GM18861 (cell line): ENCODE results near the gene FAM151B.
A peak's percentile ranks its signal among the peaks of the same experiment; 100 is the strongest.
"Not testable (repeated sequence)": the region's sequence is repeated elsewhere in the genome, so short reads cannot be mapped to it uniquely, and the experiment has no call there.

Experiments used
- ATAC-seq: cut with Tn5 transposase; IDR thresholded peaks from one replicate; pipeline ENCODE4 v1.9.1; 2021; ENCODE audit not compliant: unreplicated experiment

FAM151B gene

GRCh38 chr5:80503641-80504040 is 15.7 kb downstream of the FAM151B start:
- ATAC-seq, result no peak

DNA sequence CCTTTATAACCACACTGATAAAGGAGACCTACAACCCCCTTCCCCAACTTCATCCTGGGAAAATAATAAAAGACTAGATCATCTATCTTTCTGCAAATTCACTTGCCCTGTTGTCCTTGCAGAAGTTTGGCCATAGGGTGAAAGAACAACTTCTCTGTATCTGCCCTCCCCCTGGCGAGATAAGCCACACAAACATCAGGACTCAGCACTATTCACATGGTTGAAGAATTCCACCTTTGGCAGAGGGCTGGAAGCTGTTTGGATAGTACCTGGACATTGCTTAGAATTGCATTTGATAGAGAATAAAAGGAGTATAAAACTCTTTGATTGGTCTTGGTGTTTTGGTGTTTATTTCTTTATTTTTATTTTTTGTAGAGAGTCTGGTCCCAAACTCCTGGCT is 16.9 kb downstream of the FAM151B start:
- ATAC-seq, result no peak

- no peak for ATAC-seq
These were observed 19.8 kb downstream of the FAM151B start for GRCh38 chr5:80507663-80508062.

DNA sequence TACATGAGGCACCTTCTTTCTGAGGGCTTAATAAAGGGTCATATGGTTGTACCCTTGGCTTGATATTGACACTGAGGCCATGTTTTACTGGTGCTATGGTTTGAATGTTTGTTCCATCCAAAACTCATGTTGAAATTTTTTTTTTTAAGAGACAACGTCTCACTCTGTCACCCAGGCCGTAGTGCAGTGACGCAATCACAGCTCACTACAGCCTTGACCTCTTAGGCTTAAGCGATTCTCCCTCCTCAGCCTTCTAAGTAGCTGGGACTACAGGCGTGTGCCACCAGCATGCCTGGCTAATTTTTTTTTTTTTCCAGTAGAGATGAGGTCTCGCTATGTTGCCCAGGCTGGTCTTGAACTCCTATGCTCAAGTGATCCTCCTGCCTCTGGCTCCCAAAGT is 20.9 kb downstream of the FAM151B start:
- ATAC-seq, result no peak

- ATAC-seq, result no peak
These were observed 21.5 kb downstream of the FAM151B start for GRCh38 chr5:80509362-80509761.

GRCh38 chr5:80516826-80517225 is 28.9 kb downstream of the FAM151B start:
- ATAC-seq, result peak; percentile 49

- no peak for ATAC-seq
These were observed 52.8 kb downstream of the FAM151B start for GRCh38 chr5:80540691-80541090.

DNA sequence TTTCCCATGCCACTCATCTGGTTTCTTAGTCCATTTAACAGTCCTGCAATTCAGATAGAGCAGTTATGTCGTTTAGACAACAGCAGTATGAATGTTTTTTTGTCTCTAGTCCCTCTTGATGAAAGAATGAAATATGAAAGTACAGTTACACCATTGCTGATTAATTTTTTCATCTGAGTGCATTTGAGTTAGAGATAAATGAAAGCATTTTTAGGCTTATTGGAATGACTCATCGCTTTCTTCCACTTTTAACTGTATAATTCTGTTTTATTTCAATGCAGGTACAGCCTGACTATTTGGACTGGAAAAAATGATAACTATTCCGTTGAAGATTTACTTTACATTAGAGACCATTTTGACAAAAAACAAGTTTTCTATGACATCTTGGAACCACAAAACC is 53.5 kb downstream of the FAM151B start:
- no peak for ATAC-seq

DNA sequence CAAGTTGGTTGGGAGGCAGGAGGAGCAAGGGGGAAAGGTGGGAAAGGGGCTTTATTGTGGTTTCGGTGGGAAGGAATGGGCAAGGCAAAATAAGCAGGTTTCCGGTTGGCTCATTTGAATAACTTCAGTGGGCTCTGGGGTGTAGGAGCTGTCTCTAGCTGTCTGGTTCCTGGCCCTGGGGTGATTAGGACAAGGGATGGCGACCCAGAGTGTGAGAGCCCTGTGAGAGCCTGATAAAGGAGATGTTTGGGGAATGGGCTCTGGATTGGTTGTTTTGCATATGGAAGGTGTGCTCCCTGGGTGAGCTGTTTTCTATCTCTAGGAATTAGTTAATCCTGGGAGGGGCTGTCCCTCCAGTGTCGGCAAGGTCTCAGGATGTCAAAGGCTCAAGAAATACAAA is 66.7 kb downstream of the FAM151B start:
- ATAC-seq, result no peak

DNA sequence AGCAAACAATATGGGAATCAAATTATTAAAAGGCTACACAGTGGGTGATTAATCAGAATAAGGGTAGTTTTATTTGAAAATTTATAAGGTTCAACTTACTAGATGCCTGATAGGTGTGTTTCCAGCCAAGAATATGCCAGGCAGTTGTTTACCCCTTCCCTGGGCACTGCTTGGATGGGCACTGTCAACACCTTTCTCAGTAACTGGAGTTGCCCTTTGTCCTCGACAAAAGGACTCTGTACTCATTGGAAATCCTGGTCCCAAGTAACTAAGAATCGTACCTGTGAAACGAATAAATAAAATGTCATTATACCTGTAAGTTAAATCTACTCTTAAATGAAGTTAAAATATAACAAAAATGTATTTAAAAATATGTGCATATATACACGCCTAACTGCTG is 67.2 kb downstream of the FAM151B start:
- no peak for ATAC-seq

DNA sequence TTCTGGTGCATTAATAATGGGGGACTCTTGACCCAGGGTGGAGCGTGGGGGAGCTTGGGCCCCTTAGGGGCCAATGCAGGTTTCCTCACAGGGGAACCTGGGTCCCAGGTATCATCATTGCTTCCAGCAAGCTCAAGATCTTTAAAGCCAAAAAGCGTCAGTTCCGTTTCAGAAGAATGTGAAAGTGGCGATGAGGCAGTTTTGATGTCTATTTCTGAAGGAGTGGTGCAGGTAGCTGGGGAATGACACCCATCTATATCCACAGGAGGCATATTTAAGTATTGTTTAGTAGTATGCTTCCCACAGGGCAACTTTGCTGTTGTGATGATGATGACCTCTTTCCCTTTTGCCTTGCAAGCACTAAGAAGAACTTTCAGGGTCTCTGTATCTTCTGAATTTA is 71.3 kb downstream of the FAM151B start:
- ATAC-seq, result no peak

DNA sequence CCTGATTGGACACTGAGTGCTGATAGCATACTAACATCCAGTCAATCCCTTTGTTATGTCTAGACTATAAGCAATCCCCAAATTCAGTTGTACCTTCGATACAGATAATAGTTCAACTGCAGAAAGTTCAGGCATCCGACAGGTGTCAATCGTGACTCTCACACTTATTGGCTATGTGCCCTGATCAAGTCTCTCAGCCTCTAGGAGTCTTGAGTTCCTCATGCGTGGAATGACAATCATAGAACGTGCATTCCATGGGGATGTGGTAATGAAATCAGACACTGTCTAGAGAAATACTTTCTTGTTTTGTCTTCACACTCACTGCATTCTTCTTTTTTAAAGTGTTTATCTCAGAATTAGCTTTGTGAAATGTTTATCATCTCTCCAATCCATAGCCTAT is 77.4 kb downstream of the FAM151B start:
- no peak for ATAC-seq

DNA sequence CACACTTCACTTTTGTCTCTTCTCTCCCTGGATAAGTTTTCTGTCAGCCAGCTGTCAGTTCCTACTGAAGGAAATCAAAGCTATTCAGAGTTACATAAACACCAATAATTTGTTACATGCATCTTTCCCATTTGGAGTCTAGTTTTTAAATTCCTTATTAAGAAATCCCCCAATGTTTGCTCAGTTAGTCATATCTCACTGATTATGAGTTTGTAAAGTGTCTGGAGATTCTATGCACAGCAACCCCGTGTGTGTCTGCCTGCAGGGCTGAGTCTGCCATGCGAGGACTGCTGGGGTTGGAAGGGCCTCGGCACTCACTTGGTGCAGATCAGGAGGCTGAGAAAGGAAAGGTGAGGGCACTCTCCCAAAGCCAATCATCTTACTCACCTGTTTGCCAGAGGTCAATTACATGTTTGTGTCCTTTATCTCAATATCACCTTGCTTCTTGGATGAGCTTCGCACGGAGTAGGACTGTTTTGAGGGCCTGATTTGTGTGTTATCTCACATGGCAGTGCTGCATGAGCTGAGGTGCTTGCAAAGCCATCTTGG is 78.9 kb downstream of the FAM151B start:
- no peak for ATAC-seq

DNA sequence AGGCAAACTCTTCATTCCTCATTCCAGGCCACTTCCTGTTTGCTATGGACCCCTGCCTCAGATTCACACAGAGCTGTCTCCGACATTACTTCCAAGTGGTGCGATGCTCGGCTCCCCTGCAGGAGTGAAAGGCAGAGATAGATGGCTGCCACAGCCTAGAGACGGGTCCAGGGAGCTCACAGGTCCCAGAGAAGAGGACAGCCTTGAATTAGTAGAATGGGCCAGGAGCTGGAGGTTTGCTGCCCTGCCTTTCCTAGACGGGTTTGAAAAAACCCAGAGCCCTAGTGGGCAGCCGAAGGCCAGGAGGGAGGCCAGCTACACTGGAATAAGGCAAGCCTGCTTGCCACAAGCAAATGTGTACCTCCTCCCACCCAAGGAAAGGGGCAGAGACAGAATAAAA is 80.4 kb downstream of the FAM151B start:
- ATAC-seq, result no peak

- no peak for ATAC-seq
These were observed 81.4 kb downstream of the FAM151B start for GRCh38 chr5:80569086-80569960.

DNA sequence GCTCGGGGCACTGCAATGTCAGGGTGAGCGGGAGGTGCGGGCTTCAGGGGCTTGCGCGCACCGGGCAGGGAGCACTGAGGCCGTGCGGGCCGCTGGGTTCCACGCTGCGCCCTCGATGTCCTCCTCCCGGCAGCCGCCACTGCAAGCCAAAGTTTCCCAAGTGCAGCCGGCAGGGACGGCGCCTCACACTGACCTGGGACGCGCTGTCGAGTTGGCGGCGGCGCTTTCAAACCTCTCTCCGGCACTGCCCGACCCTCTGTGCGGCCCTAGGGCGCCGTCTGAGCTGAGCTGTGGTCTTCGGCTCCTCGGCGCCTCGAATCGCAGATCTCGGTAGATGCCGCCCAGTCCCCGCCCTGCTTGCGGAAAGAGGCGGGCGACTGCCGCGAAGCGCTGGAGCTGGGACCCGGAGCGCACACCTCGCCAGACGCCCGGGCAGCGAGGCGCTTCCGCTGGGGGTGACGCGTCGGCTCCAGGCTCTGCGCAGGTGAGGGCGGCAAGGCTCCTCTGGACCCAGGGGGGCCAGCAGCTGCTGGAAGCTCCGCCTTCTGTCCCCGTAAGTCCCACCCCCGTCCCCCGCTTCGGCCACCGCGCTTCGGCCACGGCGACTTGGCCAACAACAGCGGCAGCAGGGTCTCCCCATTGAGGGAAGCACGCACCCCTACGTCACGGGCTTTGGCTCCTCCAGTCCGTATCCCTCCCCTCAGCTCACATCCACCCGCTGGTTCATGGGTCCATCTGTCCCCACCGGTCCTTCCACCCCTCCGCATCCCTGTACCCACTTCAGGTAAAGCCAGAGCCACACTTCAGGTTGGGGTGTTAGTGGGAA is 82.3 kb downstream of the FAM151B start, which contains the start of gene ANKRD34B:
Gene ANKRD34B (minus strand): TSS at position 320 of the 826 bp plus-strand sequence. CDS start 10,261 bp downstream, outside the sequence.
- ATAC-seq, result no peak

DNA sequence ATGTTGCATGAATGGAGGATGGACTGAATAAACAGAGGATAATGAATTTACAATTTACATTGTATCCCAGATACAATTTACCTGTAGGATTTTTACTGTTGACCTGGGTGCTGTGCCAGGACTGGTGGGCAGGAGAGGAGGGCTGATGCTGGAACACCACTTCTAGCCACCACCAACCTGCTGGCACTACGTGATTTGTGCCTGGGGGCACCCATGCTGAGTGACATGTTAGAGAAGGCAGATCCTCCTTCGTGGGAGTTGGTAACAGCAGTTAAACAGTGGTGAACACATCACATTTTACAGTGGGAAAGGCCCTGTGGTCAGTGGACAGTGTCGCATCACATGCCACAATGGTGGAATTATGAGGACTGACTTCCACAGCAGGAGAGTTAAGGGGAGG is 85.2 kb downstream of the FAM151B start:
- no peak for ATAC-seq

DNA sequence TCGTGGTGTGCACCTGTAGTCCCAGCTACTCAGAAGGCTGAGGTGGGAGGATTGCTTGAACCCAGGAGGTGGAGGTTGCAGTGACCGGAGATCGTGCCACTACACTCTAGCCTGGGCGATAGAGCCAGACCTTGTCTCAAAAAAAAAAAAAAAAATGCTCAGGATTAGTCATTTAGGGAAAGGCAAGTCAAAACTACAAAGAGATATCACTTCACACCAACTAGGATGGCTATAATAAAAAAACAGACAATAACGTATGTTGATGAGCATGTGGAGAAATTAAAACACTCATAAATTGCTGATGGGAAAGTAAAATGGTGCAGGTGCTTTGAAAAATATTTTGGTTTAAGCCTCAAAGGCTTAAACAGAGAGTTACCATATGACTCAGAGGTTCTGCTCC is 88.5 kb downstream of the FAM151B start:
- no peak for ATAC-seq

GRCh38 chr5:80577707-80578106 is 89.8 kb downstream of the FAM151B start:
- ATAC-seq, result no peak

- ATAC-seq, result no peak
These were observed 91.2 kb downstream of the FAM151B start for GRCh38 chr5:80579050-80579449.

DNA sequence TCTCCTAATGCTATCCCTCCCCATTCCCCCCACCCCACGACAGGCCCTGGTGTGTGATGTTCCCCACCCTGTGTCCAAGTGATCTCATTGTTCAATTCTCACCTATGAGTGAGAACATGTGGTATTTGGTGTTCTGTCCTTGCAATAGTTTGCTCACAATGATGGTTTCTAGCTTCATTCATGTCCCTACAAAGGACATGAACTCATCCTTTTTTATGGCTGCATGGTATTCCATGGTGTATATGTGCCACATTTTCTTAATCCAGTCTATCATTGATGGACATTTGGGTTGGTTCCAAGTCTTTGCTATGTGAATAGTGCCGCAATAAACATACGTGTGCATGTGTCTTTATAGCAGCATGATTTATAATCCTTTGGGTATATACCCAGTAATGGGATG is 92.4 kb downstream of the FAM151B start:
- not testable (repeated sequence) for ATAC-seq

DNA sequence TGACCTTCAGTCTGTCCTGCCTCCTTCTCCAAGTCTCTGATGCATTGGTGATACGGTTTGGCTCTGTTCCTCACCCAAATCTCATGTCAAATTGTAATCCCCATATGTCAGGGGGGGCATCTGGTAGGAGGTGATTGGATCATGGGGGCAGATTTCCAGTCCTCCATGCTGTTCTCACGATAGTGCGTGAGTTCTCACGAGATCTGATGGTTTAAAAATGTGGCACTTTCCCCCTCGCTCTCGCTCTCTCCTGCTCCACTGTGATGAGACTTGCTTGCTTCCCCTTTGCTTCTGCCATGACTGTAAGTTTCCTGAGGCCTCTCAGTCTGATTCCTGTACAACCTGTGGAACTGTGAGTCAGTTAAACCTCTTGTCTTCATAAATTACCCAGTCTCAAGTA is 96.9 kb downstream of the FAM151B start:
- no peak for ATAC-seq
